HFF-Myc (cell line): ENCODE measurements around the gene MRPS16.

Experiments
- DNase-seq: peaks from one replicate; pipeline ENCODE4 v3.0.0-alpha.2; 2011; ENCODE audit warnings: low read depth; ENCODE audit errors: extremely low read depth
- H3K4me3 ChIP-seq: replicated peaks from 2 replicates; pipeline ENCODE4 v1.5.1; 2011; ENCODE audit warnings: low read depth, mild to moderate bottlenecking, control low read depth, low read length
- TF ChIP-seq, protein P1 (sequence below): IDR thresholded peaks from 2 replicates; pipeline ENCODE4 v1.5.1; 2012; ENCODE audit warnings: mild to moderate bottlenecking, low read depth, low read length, control low read depth; ENCODE audit errors: missing control alignments

Gene MRPS16

GRCh38 chr10:73211106-73211811, 41.2 kb downstream of the MRPS16 start:
- DNase-seq: no peak
- no peak overlapping the region for H3K4me3 ChIP-seq
- TF ChIP-seq, protein P1, sequence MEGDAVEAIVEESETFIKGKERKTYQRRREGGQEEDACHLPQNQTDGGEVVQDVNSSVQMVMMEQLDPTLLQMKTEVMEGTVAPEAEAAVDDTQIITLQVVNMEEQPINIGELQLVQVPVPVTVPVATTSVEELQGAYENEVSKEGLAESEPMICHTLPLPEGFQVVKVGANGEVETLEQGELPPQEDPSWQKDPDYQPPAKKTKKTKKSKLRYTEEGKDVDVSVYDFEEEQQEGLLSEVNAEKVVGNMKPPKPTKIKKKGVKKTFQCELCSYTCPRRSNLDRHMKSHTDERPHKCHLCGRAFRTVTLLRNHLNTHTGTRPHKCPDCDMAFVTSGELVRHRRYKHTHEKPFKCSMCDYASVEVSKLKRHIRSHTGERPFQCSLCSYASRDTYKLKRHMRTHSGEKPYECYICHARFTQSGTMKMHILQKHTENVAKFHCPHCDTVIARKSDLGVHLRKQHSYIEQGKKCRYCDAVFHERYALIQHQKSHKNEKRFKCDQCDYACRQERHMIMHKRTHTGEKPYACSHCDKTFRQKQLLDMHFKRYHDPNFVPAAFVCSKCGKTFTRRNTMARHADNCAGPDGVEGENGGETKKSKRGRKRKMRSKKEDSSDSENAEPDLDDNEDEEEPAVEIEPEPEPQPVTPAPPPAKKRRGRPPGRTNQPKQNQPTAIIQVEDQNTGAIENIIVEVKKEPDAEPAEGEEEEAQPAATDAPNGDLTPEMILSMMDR: no peak

- H3K4me3 ChIP-seq: no peak overlapping the region
- TF ChIP-seq, protein P1: no peak
- DNase-seq: no peak
These were observed 41.9 kb downstream of the MRPS16 start for GRCh38 chr10:73210395-73211105.

DNA sequence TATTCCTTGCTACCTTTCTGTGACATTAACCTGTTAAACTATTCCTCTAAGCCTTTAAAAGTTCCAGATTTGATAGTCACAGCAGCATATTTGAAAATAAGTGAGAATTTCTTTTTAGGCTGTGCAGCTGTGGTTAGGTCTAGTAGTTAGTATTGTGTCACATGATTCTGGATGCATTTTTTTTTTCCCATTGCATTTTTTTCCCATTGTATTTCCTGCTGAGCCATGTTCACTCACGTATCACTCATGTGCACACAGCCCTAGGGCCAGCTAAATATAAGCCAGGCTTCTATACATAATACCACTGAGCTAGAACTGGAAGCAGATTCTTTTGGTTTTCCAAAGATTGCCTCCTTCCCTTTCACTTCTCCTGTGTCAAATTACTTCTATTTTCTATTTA, 42.7 kb downstream of the MRPS16 start:
- DNase-seq: no peak
- TF ChIP-seq, protein P1: no peak
- H3K4me3 ChIP-seq: no peak overlapping the region

DNA sequence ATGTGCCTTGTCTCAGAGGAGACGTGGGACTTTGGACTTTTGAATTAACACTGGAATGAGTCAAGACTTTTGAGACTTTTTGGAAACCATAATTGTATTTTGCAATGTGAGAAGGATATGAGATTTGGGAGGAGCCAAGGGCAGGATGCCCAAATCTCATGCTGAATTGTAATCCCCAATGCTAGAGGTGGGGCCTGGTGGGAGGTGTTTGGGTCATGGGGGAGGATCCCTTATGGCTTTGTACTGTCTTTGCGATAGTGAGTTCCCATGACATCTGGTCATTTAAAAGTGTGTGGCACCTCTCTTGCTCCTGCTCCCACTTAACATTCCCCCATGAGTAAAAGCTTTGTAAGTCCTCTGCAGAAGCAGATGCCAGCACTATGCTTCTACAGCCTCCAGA, 44.6 kb downstream of the MRPS16 start:
- TF ChIP-seq, protein P1: no peak
- no peak for DNase-seq

DNA sequence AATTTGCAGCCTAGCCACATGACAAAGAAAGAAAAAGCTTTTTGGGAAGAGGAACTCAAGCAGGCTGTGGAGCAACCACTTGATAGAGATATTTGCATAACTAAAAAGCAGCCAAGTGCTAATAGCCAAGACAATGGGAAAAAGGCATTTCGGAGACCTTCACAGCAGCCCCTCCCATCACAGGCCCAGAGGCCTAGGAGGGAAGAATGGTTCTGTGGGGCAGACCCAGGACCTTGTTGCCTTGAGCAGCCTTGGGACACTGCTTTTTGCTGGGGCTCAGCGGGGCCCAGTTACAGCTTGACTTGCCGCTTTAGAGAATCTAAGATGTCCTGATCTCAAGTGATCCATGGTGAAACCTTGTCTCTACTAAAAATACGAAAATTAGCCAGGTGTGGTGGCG, 46.1 kb downstream of the MRPS16 start:
- TF ChIP-seq, protein P1: no peak
- no peak overlapping the region for H3K4me3 ChIP-seq
- no peak for DNase-seq

More for the DNA sequence above, 44.6 kb downstream of the MRPS16 start:
- no peak overlapping the region for H3K4me3 ChIP-seq

GRCh38 chr10:73205890-73206289, 46.6 kb downstream of the MRPS16 start:
- no peak for DNase-seq
- H3K4me3 ChIP-seq: no peak overlapping the region
- TF ChIP-seq, protein P1: no peak
